MM.1S (cell line): Measurements from ENCODE around the gene ABCC9.

Experiments used
- DNase-seq: peaks from one replicate; pipeline ENCODE4 v3.0.0-alpha.2; 2015
- H2AFZ ChIP-seq: fragments of 300-600 bp; sonication (generic); 2 replicates; pipeline ENCODE4 v1.6.0; 2016; ENCODE audit warnings: antibody characterized with exemption, low read length
- H3F3A ChIP-seq: fragments of 300-600 bp; sonication (generic); 2 replicates; pipeline ENCODE4 v1.6.1; 2016; ENCODE audit warnings: mild to moderate bottlenecking, antibody characterized with exemption, low read length, moderate library complexity, mixed read lengths; ENCODE audit not compliant: insufficient read depth
- H3K27ac ChIP-seq: fragments of 300-600 bp; sonication (generic); 2 replicates; pipeline ENCODE4 v1.5.1; 2016; ENCODE audit warnings: mild to moderate bottlenecking, low read length
- H3K27me3 ChIP-seq: fragments of 300-600 bp; sonication (generic); replicated peaks from 2 replicates; pipeline ENCODE4 v1.6.0; 2016; ENCODE audit warnings: low read length; ENCODE audit not compliant: insufficient read depth
- H3K36me3 ChIP-seq: fragments of 300-600 bp; sonication (generic); replicated peaks from 2 replicates; pipeline ENCODE4 v1.6.1; 2016; ENCODE audit warnings: mild to moderate bottlenecking, low read length, mixed read lengths; ENCODE audit not compliant: insufficient read depth
- H3K4me1 ChIP-seq: fragments of 300-600 bp; sonication (generic); 2 replicates; pipeline ENCODE4 v1.6.1; 2016; ENCODE audit warnings: low read length, mixed read lengths
- H3K4me2 ChIP-seq: fragments of 300-600 bp; sonication (generic); 2 replicates; pipeline ENCODE4 v1.6.0; 2016; ENCODE audit warnings: low read depth, low read length
- H3K4me3 ChIP-seq: fragments of 300-600 bp; sonication (generic); 2 replicates; pipeline ENCODE4 v1.5.1; 2016; ENCODE audit warnings: low read length, mixed read lengths
- H3K79me2 ChIP-seq: fragments of 300-600 bp; sonication (generic); 2 replicates; pipeline ENCODE4 v1.6.1; 2016; ENCODE audit warnings: mixed run types, low read length, mixed read lengths
- H3K9ac ChIP-seq: fragments of 300-600 bp; sonication (generic); 2 replicates; pipeline ENCODE4 v1.6.1; 2016; ENCODE audit warnings: low read length, mixed read lengths
- H3K9me2 ChIP-seq: fragments of 300-600 bp; sonication (generic); replicated peaks from 2 replicates; pipeline ENCODE4 v1.6.1; 2016; ENCODE audit warnings: mild to moderate bottlenecking, low read length, mixed read lengths; ENCODE audit not compliant: insufficient read depth
- H3K9me3 ChIP-seq: fragments of 300-600 bp; sonication (generic); replicated peaks from 2 replicates; pipeline ENCODE4 v1.6.1; 2016; ENCODE audit warnings: mild to moderate bottlenecking, low read length, mixed read lengths; ENCODE audit not compliant: insufficient read depth
- H4K20me1 ChIP-seq: fragments of 300-600 bp; sonication (generic); 2 replicates; pipeline ENCODE4 v1.6.1; 2016; ENCODE audit warnings: mild to moderate bottlenecking, low read length, moderate library complexity, mixed read lengths; ENCODE audit not compliant: insufficient read depth
- CTCF ChIP-seq: fragments of 300-600 bp; sonication (generic); IDR thresholded peaks from 2 replicates; pipeline ENCODE4 v1.5.1; 2016; ENCODE audit warnings: antibody characterized with exemption, low read length, mixed read lengths
- EZH2 ChIP-seq: fragments of 300-600 bp; sonication (generic); optimal IDR thresholded peaks from 2 replicates; pipeline ENCODE3; 2017; ENCODE audit warnings: low read depth, mild to moderate bottlenecking, antibody characterized with exemption, low read length, mixed read lengths
- EZH2phosphoT487 ChIP-seq: fragments of 300-600 bp; sonication (generic); IDR thresholded peaks from 2 replicates; pipeline ENCODE4 v1.6.1; 2018; ENCODE audit warnings: antibody characterized with exemption, low read length

Gene ABCC9

GRCh38 chr12:21819236-21819635 lies 122.0 kb downstream of the ABCC9 start:
- Histone ChIP-seq H3K9me3 (no peaks in the 10 kb centered on the region), H3K79me2 (no peaks in the 10 kb centered on the region), H3K9me2 (no peaks in the 10 kb centered on the region), H3K36me3 (no peaks in the 10 kb centered on the region), H3K9ac (no peak overlapping the region), H3K4me1 (no peaks in the 10 kb centered on the region), H3K4me3 (no peak overlapping the region), H3F3A (no peaks in the 10 kb centered on the region), H2AFZ (no peak overlapping the region), H3K27ac (no peak overlapping the region), H3K4me2 (no peak overlapping the region), H3K27me3 (no peaks in the 10 kb centered on the region), H4K20me1 (no peaks in the 10 kb centered on the region)
- DNase-seq: no peak
- TF ChIP-seq EZH2phosphoT487 (no peak), CTCF (no peak), EZH2 (no peak)

GRCh38 chr12:21818627-21819026 lies 122.6 kb downstream of the ABCC9 start:
- no peak overlapping the region for H3K4me3 ChIP-seq
- H4K20me1 ChIP-seq: no peaks in the 10 kb centered on the region
- no peak overlapping the region for H3K4me2 ChIP-seq
- H3K4me1 ChIP-seq: no peaks in the 10 kb centered on the region
- no peaks in the 10 kb centered on the region for H3K9me2 ChIP-seq
- no peaks in the 10 kb centered on the region for H3K9me3 ChIP-seq
- no peak for DNase-seq
- H3K27me3 ChIP-seq: no peaks in the 10 kb centered on the region
- no peaks in the 10 kb centered on the region for H3K36me3 ChIP-seq
- H3F3A ChIP-seq: no peaks in the 10 kb centered on the region
- no peak overlapping the region for H2AFZ ChIP-seq
- no peak overlapping the region for H3K27ac ChIP-seq
- no peak for TF ChIP-seq CTCF
- no peak for TF ChIP-seq EZH2
- TF ChIP-seq EZH2phosphoT487: no peak
- no peak overlapping the region for H3K9ac ChIP-seq
- no peaks in the 10 kb centered on the region for H3K79me2 ChIP-seq

GRCh38 chr12:21815306-21816062 lies 125.7 kb downstream of the ABCC9 start:
- no peaks in the 10 kb centered on the region for H4K20me1 ChIP-seq
- H3K36me3 ChIP-seq: no peaks in the 10 kb centered on the region
- no peak overlapping the region for H2AFZ ChIP-seq
- H3K27me3 ChIP-seq: no peaks in the 10 kb centered on the region
- no peaks in the 10 kb centered on the region for H3K4me1 ChIP-seq
- H3K4me3 ChIP-seq: no peak overlapping the region
- no peaks in the 10 kb centered on the region for H3K9me2 ChIP-seq
- TF ChIP-seq EZH2: no peak
- no peak for TF ChIP-seq CTCF
- no peak for TF ChIP-seq EZH2phosphoT487
- DNase-seq: no peak
- H3F3A ChIP-seq: no peaks in the 10 kb centered on the region
- H3K9me3 ChIP-seq: no peaks in the 10 kb centered on the region
- H3K4me2 ChIP-seq: no peak overlapping the region
- H3K27ac ChIP-seq: no peak overlapping the region
- no peak overlapping the region for H3K9ac ChIP-seq
- H3K79me2 ChIP-seq: no peaks in the 10 kb centered on the region
